A549 (cell line): ENCODE results near the gene RNF121.

Source experiments
- CEBPB ChIP-seq, 2 experiments: fragments of >200 bp in 1 of 2; sonication (Bioruptor Twin) in 1 of 2; formaldehyde crosslinking in 1 of 2; IDR thresholded peaks; 2 replicates each; pipeline ENCODE4 v1.6.1; 2012 to 2016
- CTCF ChIP-seq: fragments of >200 bp; sonication (Bioruptor Twin); formaldehyde crosslinking; IDR thresholded peaks from 3 replicates; pipeline ENCODE4 v1.5.1; 2016
- EP300 ChIP-seq, 2 experiments: fragments of >200 bp; sonication (Bioruptor Twin); formaldehyde crosslinking; IDR thresholded peaks; 2 replicates in 1 of 2; 3 replicates in 1 of 2; pipeline ENCODE4 v1.6.1; 2016 to 2017
- HDAC2 ChIP-seq: fragments of 200-600 bp; sonication (generic); IDR thresholded peaks from 2 replicates; pipeline ENCODE4 v1.6.1; 2016
- HOXB5 ChIP-seq: fragments of 250-450 bp; sonication (Bioruptor Pico); IDR thresholded peaks from 2 replicates; pipeline ENCODE4 v1.5.0; 2020; ENCODE audit warnings: mild to moderate bottlenecking, moderate library complexity
- JUN ChIP-seq, 2 experiments: fragments of >200 bp; sonication (Bioruptor Twin); formaldehyde crosslinking; IDR thresholded peaks; 2 replicates in 1 of 2; 3 replicates in 1 of 2; pipeline ENCODE4 v1.6.1; 2016 to 2017
- PHF8 ChIP-seq: fragments of 200-600 bp; sonication (generic); IDR thresholded peaks from 2 replicates; pipeline ENCODE4 v1.6.1; 2016; ENCODE audit warnings: low read depth, mild to moderate bottlenecking, antibody characterized with exemption, moderate library complexity, borderline replicate concordance
- POLR2A ChIP-seq: IDR thresholded peaks from 2 replicates; pipeline ENCODE4 v1.6.1; 2012; ENCODE audit warnings: mild to moderate bottlenecking, low read length
- POLR2AphosphoS2 ChIP-seq: conservative IDR thresholded peaks from 2 replicates; pipeline ENCODE4 v1.6.1; 2012; ENCODE audit warnings: low read length, improper control_type of control experiment, inconsistent platforms
- RNF2 ChIP-seq: fragments of 200-600 bp; sonication (generic); IDR thresholded peaks from 2 replicates; pipeline ENCODE4 v1.6.1; 2016; ENCODE audit warnings: low read depth, mild to moderate bottlenecking, antibody characterized with exemption, moderate library complexity, borderline replicate concordance
- SMC3 ChIP-seq: fragments of >200 bp; sonication (Bioruptor Twin); formaldehyde crosslinking; IDR thresholded peaks from 3 replicates; pipeline ENCODE4 v1.6.1; 2018; ENCODE audit warnings: inconsistent platforms
- TF ChIP-seq, protein P1 (sequence below): IDR thresholded peaks from 2 replicates; pipeline ENCODE4 v1.6.1; 2012
- TF ChIP-seq, protein P2 (sequence below): fragments of >200 bp; sonication (Bioruptor Twin); formaldehyde crosslinking; IDR thresholded peaks from 3 replicates; pipeline ENCODE4 v1.6.1; 2016

GRCh38 chr11:71997594-71997993, 68.7 kb downstream of the RNF121 start:
- TF ChIP-seq POLR2A (no peak), CTCF (no peak), SMC3 (no peak), HDAC2 (no peak), PHF8 (no peak), CEBPB (IDR thresholded peaks at IDR 0.05) (no peak), JUN (IDR thresholded peaks at IDR 0.05) (no peak), RNF2 (no peak), POLR2AphosphoS2 (no peak), EP300 (IDR thresholded peaks at IDR 0.05) (no peak), HOXB5 (CRISPR knock-in tag) (no peak)
- TF ChIP-seq, protein P1, sequence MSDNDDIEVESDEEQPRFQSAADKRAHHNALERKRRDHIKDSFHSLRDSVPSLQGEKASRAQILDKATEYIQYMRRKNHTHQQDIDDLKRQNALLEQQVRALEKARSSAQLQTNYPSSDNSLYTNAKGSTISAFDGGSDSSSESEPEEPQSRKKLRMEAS, result no peak
- TF ChIP-seq, protein P2, sequence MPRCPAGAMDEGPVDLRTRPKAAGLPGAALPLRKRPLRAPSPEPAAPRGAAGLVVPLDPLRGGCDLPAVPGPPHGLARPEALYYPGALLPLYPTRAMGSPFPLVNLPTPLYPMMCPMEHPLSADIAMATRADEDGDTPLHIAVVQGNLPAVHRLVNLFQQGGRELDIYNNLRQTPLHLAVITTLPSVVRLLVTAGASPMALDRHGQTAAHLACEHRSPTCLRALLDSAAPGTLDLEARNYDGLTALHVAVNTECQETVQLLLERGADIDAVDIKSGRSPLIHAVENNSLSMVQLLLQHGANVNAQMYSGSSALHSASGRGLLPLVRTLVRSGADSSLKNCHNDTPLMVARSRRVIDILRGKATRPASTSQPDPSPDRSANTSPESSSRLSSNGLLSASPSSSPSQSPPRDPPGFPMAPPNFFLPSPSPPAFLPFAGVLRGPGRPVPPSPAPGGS, result no peak
